Heart left ventricle (tissue), 16 donors: Measurements from ENCODE around the gene NUDCD3. TPM values are rescaled to one million over a fixed set of nuclear protein-coding genes. Genes with fewer than 3 reads are reported as not detected.

Experiments
- ATAC-seq, 4 donors: fragments of 200-7000 bp; cut with Tn5 transposase; one replicate each; pipeline ENCODE4 v1.9.1; 2020 to 2022; ENCODE audit warnings: moderate library complexity in 4 of 4, mild to moderate bottlenecking in 3 of 4, moderate number of reproducible peaks in 1 of 4
- DNase-seq, 5 donors: peaks; one replicate each; pipeline ENCODE4 v3.0.0-alpha.2; 2020
- H3K27ac ChIP-seq, 12 donors: fragments of 200-600 bp; sonication (generic) in 4 of 12; one replicate each; pipeline versions ENCODE4 v1.5.0 to v1.8.0; 2016 to 2022; ENCODE audit warnings: mild to moderate bottlenecking in 2 of 12
- H3K27me3 ChIP-seq, 9 donors: fragments of 200-600 bp; sonication (generic) in 2 of 9; one replicate each; pipeline versions ENCODE4 v1.5.1 to v1.8.0; 2016 to 2022; ENCODE audit warnings: mild to moderate bottlenecking in 3 of 9
- H3K36me3 ChIP-seq, 9 donors: fragments of 200-600 bp; sonication (generic) in 2 of 9; one replicate each; pipeline versions ENCODE4 v1.5.0 to v1.8.0; 2018 to 2022; ENCODE audit warnings: mild to moderate bottlenecking in 2 of 9
- H3K4me1 ChIP-seq, 12 donors: fragments of 200-600 bp; sonication (generic) in 4 of 12; one replicate each; pipeline versions ENCODE4 v1.5.0 to v1.8.0; 2016 to 2022; ENCODE audit warnings: mild to moderate bottlenecking in 3 of 12
- H3K4me3 ChIP-seq, 12 donors: fragments of 200-600 bp; sonication (generic) in 4 of 12; one replicate each; pipeline versions ENCODE4 v1.5.0 to v1.8.0; 2017 to 2022; ENCODE audit warnings: mild to moderate bottlenecking in 9 of 12, moderate library complexity in 4 of 12
- H3K9me3 ChIP-seq, 12 donors: fragments of 200-600 bp; sonication (generic) in 4 of 12; one replicate each; pipeline versions ENCODE4 v1.5.0 to v1.8.0; 2016 to 2022; ENCODE audit warnings: mild to moderate bottlenecking in 1 of 12
- CTCF ChIP-seq, 12 donors: fragments of 200-600 bp; sonication (generic) in 4 of 12; IDR thresholded peaks; one replicate each; pipeline versions ENCODE4 v1.5.0 to v1.8.0; 2018 to 2022; ENCODE audit warnings: antibody characterized with exemption in 12 of 12, mild to moderate bottlenecking in 5 of 12
- POLR2A ChIP-seq, 2 donors: fragments of 450-650 bp; IDR thresholded peaks; one replicate each; pipeline ENCODE4 v1.6.1; 2017; ENCODE audit warnings: antibody characterized with exemption in 2 of 2, mild to moderate bottlenecking in 2 of 2, moderate library complexity in 2 of 2
- WGBS, 4 donors: extraction: QIAGEN DNeasy Blood & Tissue Kit in 2 of 4; methylation state at CpG; one replicate each; pipeline versions ENCODE4 v1.1.5 to v1.1.7; 2013 to 2018; 5-methylcytosine and 5-hydroxymethylcytosine counted together
- intact Hi-C, 10 donors: fragments of 100-400 bp; cut with DNase I; formaldehyde crosslinking; loops; one replicate each; pipeline versions ENCODE4 v1.11.1 to v1.14.2; 2022
- polyA plus RNA-seq, 2 donors: library from polyadenylated mRNA; stranded (reverse); fragments of 200-250 nt; gene quantifications; one replicate each; pipeline ENCODE4 v1.2.3, GENCODE V29; 2013
- total RNA-seq, 9 donors: library from RNA; depleted of rRNA in 2 of 9; stranded (reverse); fragments of >200 nt in 2 of 9; fragmentation: NEBNext Ultra II Directional in 3 of 9; extraction: Animal tissue kit (Norgen Biotek cat#: 25700) in 3 of 9; gene quantifications; one replicate each; pipeline versions ENCODE4 v1.1.0 to v1.2.4, GENCODE V29; 2016 to 2023
- donor health status: ischemic (EF 13 %, LVEDD 7.1; RV severe dilation, severe dysfunction).
- donor health status: healthy with polysubstance abuse.
- donor health status: DM: no; HTN: yes; CAD: no.
- donor health status: DM: no; HTN: no; CAD: no.
- donor health status: ischemic (EF 25% LVEDD 6.9; RV normal size, moderate dysfunction).
- donor health status: ischemic (EF 25% LVEDD 5.7; RV mildly dilated, moderate dysfunction).
- donor health status: healthy.
- donor health status: DM: yes; HTN: yes; CAD: no.
- donor health status: ischemic (EF 35%, LVEDD 5.7; RV mildly dilated, moderate dysfunction).
- donor health status: nonischemic (EF 11% LVEDD 7.7; RV severe dilation, severe dysfunction).
- donor health status: DM: yes; HTN: yes; CAD: no.
- donor health status: PGD.
- donor health status: ischemic (EF 29% LVEDD 5.4; RV normal size, mild dysfunction).
- donor health status: nonischemic (EF 23%, LVEDD 6.1; RV moderate dilation, normal function).

NUDCD3 gene
- total and polyA plus RNA-seq, 11 donors: 16.7 to 133 (median 91.5) TPM

DNA sequence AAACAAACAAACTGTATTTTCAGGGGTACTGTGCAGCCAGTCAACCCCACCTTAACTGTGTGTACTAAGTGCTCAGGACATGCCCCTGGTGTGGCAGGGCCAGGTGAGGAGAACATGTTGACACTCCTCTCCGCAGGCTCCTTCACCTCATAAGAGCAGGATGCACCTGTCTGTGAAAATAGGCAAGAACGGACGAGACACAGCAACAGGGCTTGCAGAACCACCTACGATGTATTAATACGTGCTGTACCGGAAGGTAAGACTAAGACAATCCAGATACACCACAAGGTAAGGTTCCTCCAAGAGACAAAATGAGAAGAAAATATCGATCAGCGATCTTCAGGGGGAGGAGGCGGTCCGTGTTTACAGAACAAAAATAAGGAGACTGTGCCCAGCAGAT, 99.3 kb downstream of the NUDCD3 start:
- WGBS, 4 donors: 90 to 96% (median 93%) methylated on average over 10 of the region's 10 CpGs
- Histone ChIP-seq H3K36me3 (peaks cover 0 to 79% (median 64%) of the 10 kb centered on the region in 9 donors), H3K27ac (no peak overlapping the region), H3K27me3 (no peaks in the 10 kb centered on the region), H3K4me3 (no peak overlapping the region), H3K9me3 (no peaks in the 10 kb centered on the region), H3K4me1 (peaks cover 0 to 1% (median 0%) of the 10 kb centered on the region in 12 donors)
- TF ChIP-seq CTCF (IDR thresholded peaks at IDR 0.05) (no peak), POLR2A (IDR thresholded peaks at IDR 0.05) (no peak)
- DNase-seq (no peak), ATAC-seq (no peak)
- intact Hi-C loops: no loop called here

- Histone ChIP-seq H3K27me3 (no peaks in the 10 kb centered on the region), H3K9me3 (no peaks in the 10 kb centered on the region), H3K4me1 (peaks cover 0 to 1% (median 0%) of the 10 kb centered on the region in 12 donors), H3K4me3 (no peak overlapping the region), H3K27ac (no peak overlapping the region), H3K36me3 (peaks cover 0 to 84% (median 69%) of the 10 kb centered on the region in 9 donors)
- DNase-seq (peak in 1 of 5 donors; percentile 2), ATAC-seq (no peak)
- WGBS, 4 donors: 87 to 98% (median 96%) methylated on average over 2 of the region's 2 CpGs
- TF ChIP-seq POLR2A (IDR thresholded peaks at IDR 0.05): no peak
- TF ChIP-seq CTCF (IDR thresholded peaks at IDR 0.05): no peak
- intact Hi-C loops: no loop called here
These were observed 99.8 kb downstream of the NUDCD3 start for GRCh38 chr7:44390701-44391100.

DNA sequence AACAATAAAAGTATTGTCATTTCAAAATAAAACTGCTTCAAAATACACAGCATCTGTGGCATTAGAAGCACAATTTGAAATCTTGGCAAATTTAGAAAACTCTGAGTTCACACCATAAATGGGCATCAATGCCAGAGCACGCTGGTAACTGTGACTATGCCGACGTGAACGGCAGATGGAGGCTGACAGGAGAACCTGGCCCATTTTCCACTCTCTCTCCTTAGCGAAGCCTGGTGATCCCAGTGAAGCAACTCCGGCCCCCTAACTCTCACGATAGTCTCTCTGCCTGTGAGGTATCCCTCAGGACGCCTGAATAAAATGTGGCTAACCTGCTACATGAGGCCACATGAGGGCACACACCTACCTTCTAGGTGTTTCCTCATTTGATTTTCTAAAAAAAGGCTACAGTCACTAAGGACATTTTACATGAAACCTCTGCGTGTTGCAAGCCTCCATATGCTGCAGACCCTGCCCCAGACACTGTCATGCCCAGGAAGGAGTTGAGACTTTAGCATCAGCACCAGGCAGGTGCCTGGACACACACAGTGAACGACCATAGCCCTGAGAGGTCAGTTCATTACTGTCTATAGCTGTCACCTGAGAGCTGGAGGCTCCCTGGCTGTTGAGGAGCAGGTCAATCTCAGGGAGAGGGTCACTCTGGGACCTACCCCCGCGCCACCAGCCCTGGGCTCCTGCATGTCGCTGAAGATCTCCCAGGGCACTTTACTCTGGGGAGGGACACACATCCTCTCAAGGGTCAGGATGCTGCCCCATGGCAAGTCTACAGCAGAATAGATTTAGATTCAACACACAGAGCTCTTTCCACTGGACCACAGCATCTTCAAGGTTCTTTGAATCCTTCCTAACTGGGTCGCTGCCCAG, 102.1 kb downstream of the NUDCD3 start:
- Histone ChIP-seq H3K36me3 (peaks cover 0 to 94% (median 83%) of the 10 kb centered on the region in 9 donors), H3K27ac (no peak overlapping the region), H3K27me3 (no peaks in the 10 kb centered on the region), H3K4me1 (peaks cover 0 to 21% (median 7%) of the 10 kb centered on the region in 12 donors), H3K9me3 (no peaks in the 10 kb centered on the region), H3K4me3 (no peak overlapping the region)
- no peak for DNase-seq
- no peak for ATAC-seq
- TF ChIP-seq POLR2A (IDR thresholded peaks at IDR 0.05) (no peak), CTCF (IDR thresholded peaks at IDR 0.05) (no peak)
- intact Hi-C loops: no loop called here
- 92 to 95% (median 93%) methylated on average over 14 of the region's 14 CpGs for WGBS, 4 donors

- Histone ChIP-seq H3K36me3 (peaks cover 0 to 89% (median 80%) of the 10 kb centered on the region in 9 donors), H3K9me3 (no peaks in the 10 kb centered on the region), H3K27me3 (no peaks in the 10 kb centered on the region), H3K4me1 (peaks cover 0 to 29% (median 14%) of the 10 kb centered on the region in 12 donors), H3K27ac (no peak overlapping the region), H3K4me3 (no peak overlapping the region)
- intact Hi-C loops: no loop called here
- ATAC-seq (no peak), DNase-seq (no peak)
- no peak for TF ChIP-seq POLR2A (IDR thresholded peaks at IDR 0.05)
- no peak for TF ChIP-seq CTCF (IDR thresholded peaks at IDR 0.05)
- 87 to 95% (median 92%) methylated on average over 2 of the region's 2 CpGs for WGBS, 4 donors
These were observed 103.1 kb downstream of the NUDCD3 start for GRCh38 chr7:44387389-44387788.
